ENCODE results near the gene CAMK2D. TPM values are rescaled to one million over a fixed set of nuclear protein-coding genes. Genes with fewer than 3 reads are reported as not detected.
A peak's percentile ranks its signal among the peaks of the same experiment; 100 is the strongest.

CAMK2D gene
- total and polyA plus RNA-seq, 8 donors: 8.8 to 155 (median 64.5) TPM

DNA sequence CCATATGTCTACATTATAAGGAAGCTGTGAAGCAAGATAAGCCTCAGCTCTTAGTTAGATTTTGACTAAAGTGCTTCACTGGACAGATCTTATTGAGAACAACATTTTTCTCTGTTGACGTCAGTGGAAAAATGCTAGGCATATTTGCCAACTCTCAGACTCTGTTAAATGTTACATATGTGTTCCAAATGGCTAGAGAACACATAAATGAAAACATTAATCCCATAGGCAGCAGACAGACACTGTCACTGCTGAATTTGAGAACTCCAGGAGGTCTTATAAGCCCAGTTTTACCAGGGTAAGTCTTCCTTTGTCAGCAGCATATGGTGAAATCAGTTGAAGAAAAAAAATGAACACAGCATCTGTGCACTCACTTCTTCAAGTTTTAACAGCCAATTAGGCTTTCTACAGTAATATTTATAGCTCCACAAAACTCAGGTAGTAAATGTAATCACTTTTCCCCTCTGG is 186.9 kb downstream of the CAMK2D start:
- WGBS, 5 donors: 13 to 36% (median 16%) methylated on average over 1 of the region's 1 CpG
- peak overlapping the region in 4 of 5 donors; percentile 9 to 61 (median 44) for H3K27ac ChIP-seq
- peak in 1 of 3 donors; percentile 2 for TF ChIP-seq POLR2AphosphoS5 (IDR thresholded peaks at IDR 0.05)
- no peak for TF ChIP-seq EP300 (IDR thresholded peaks at IDR 0.05)
- TF ChIP-seq POLR2A (IDR thresholded peaks at IDR 0.05): no peak
- TF ChIP-seq CTCF (IDR thresholded peaks at IDR 0.05): no peak

GRCh38 chr4:113572620-113573019 is 188.9 kb downstream of the CAMK2D start:
- Histone ChIP-seq H3K4me3 (no peak overlapping the region), H3K9me3 (no peaks in the 10 kb centered on the region), H3K4me1 (peaks cover 0 to 23% (median 17%) of the 10 kb centered on the region in 4 donors), H3K36me3 (no peaks in the 10 kb centered on the region), H3K27ac (no peak overlapping the region), H3K27me3 (no peaks in the 10 kb centered on the region)
- DNase-seq: no peak
- 93 to 98% (median 97%) methylated on average over 3 of the region's 3 CpGs for WGBS, 5 donors
- intact Hi-C loops (cut with DNase I; ENCODE audit: low total_unique reads): no loop called here
- TF ChIP-seq POLR2A (IDR thresholded peaks at IDR 0.05) (no peak), CTCF (IDR thresholded peaks at IDR 0.05) (no peak), EP300 (IDR thresholded peaks at IDR 0.05) (no peak), POLR2AphosphoS5 (IDR thresholded peaks at IDR 0.05) (no peak)

More for the DNA sequence above, 186.9 kb downstream of the CAMK2D start:
- intact Hi-C loops (cut with DNase I; ENCODE audit: low total_unique reads): no loop called here
- Histone ChIP-seq H3K9me3 (no peaks in the 10 kb centered on the region), H3K36me3 (no peaks in the 10 kb centered on the region), H3K27me3 (no peaks in the 10 kb centered on the region), H3K4me1 (peaks cover 0 to 30% (median 17%) of the 10 kb centered on the region in 4 donors), H3K4me3 (no peak overlapping the region)
- DNase-seq: peak in 1 of 2 donors; percentile 85

DNA sequence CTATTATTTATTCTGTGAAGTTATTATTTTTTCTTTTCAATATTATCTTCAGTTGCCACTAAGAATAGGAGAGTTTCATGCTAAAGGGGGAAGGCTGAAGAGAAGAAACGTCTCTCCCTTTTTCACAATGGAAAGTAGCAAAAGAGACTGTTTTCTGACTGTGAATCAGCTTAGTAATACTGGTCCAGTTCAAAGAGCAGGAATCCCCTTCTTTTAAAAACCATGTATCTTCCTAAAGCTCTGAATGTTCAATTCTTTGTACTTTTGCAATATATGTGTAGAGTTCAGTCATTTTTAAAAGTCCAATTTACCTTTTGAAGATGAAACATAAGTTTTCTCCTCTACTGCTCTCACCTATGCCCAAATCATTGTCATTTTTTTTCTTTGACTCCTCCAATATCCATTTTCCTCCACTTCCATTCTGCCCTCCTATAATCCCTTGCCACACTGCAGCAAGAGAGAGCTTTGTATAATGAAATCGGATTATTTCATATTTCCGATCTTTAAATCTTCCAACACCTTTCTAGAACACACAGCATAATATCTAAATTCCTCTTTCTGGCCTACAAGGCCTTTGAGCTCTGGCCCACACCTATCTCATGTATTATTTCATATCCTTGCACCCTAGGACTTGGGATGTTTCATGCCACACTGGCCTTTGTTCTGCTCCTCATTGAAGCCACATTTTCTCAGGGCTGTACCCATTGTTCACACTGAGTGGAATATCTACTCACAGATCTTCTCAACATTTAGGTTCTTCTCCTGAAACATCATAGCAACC is 195.3 kb downstream of the CAMK2D start:
- no peak for TF ChIP-seq CTCF (IDR thresholded peaks at IDR 0.05)
- no peak for TF ChIP-seq EP300 (IDR thresholded peaks at IDR 0.05)
- H3K36me3 ChIP-seq: no peaks in the 10 kb centered on the region
- no peaks in the 10 kb centered on the region for H3K9me3 ChIP-seq
- WGBS, 5 donors: 88 to 97% (median 93%) methylated on average over 3 of the region's 3 CpGs
- H3K27me3 ChIP-seq: no peaks in the 10 kb centered on the region
- no peak overlapping the region for H3K4me3 ChIP-seq
- H3K27ac ChIP-seq: no peak overlapping the region
- peaks cover 0 to 21% (median 1%) of the 10 kb centered on the region in 4 donors for H3K4me1 ChIP-seq
- intact Hi-C loops (cut with DNase I; ENCODE audit: low total_unique reads): no loop called here
- DNase-seq: no peak

DNA sequence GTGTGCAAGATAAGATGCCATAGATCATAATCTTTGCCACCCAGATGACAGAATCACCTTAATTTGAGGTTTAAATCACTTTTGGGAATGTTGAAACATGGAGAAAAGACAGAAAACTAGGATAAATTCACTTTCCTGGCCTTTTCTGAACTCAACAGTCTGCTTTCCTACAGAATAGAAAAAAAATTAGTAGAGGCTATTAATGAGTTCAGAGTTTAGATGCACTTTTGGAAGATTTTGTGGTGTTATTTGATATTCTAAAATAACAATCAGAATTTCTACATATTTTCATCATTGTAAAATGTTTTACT is 195.9 kb downstream of the CAMK2D start:
- Histone ChIP-seq H3K4me1 (peaks cover 0 to 21% (median 1%) of the 10 kb centered on the region in 4 donors), H3K4me3 (no peak overlapping the region), H3K9me3 (no peaks in the 10 kb centered on the region), H3K36me3 (no peaks in the 10 kb centered on the region), H3K27ac (no peak overlapping the region), H3K27me3 (no peaks in the 10 kb centered on the region)
- no peak for DNase-seq
- TF ChIP-seq POLR2AphosphoS5 (IDR thresholded peaks at IDR 0.05) (no peak), CTCF (IDR thresholded peaks at IDR 0.05) (no peak), POLR2A (IDR thresholded peaks at IDR 0.05) (no peak), EP300 (IDR thresholded peaks at IDR 0.05) (no peak)
- intact Hi-C loops (cut with DNase I; ENCODE audit: low total_unique reads): no loop called here

All from stomach (tissue), 9 donors.